Type B pancreatic cell (in vitro differentiated cells): ENCODE measurements around the gene CENPO. TPM values are rescaled to one million over a fixed set of nuclear protein-coding genes. Genes with fewer than 3 reads are reported as not detected.

Experiments used
- DNase-seq: peaks from one replicate; pipeline ENCODE4 v3.0.0; 2021; ENCODE audit warnings: mixed read lengths; ENCODE audit not compliant: unreplicated experiment; ENCODE audit errors: extremely low spot score
- H3K27ac Mint-ChIP-seq: 2 replicates; pipeline ENCODE4 v1.8.0; 2021; ENCODE audit warnings: mild to moderate bottlenecking, mixed read lengths
- H3K27me3 Mint-ChIP-seq: 2 replicates; pipeline ENCODE4 v1.8.0; 2021; ENCODE audit warnings: mixed read lengths
- H3K36me3 Mint-ChIP-seq: 2 replicates; pipeline ENCODE4 v1.8.0; 2021; ENCODE audit warnings: mixed read lengths
- H3K4me1 Mint-ChIP-seq: one replicate; pipeline ENCODE4 v1.8.0; 2021; ENCODE audit warnings: mixed read lengths; ENCODE audit not compliant: unreplicated experiment
- H3K4me3 Mint-ChIP-seq: 2 replicates; pipeline ENCODE4 v1.8.0; 2021; ENCODE audit warnings: mild to moderate bottlenecking, mixed read lengths
- H3K9me3 Mint-ChIP-seq: 2 replicates; pipeline ENCODE4 v1.8.0; 2021; ENCODE audit warnings: mixed read lengths
- total RNA-seq: library from RNA; stranded (reverse); gene quantifications from 2 replicates; pipeline ENCODE4 v1.2.1, GENCODE V29; 2021; ENCODE audit warnings: low replicate concordance
- TF ChIP-seq, protein P1 (sequence below): fragments of 200-600 bp; sonication (generic); conservative IDR thresholded peaks from 2 replicates; pipeline ENCODE4 v1.5.0; 2021; ENCODE audit warnings: antibody characterized with exemption, mild to moderate bottlenecking

Gene CENPO
- total RNA-seq, 1 donor from 2014 or later, result 39.7 TPM

DNA sequence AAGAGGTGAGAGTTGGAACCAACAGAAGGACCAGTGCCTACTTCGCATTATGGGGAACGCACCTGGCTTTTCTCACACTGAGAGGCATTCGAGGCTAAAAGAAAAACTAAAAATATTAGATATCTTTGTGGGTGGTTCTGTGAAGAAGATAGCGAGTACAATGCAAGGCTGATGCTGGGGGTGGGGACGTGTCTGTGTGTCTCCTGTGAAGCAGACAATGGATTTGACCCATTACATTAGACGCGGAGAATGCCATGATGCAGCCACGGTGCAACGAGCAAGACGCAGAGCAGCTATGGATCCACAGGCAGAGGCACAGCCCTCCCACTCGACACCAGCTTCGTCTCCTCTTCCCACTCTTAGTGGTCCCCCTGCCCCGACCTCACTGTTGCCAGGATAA, 65.8 kb downstream of the CENPO start:
- H3K27ac Mint-ChIP-seq, result no peak overlapping the region
- no peak overlapping the region for H3K4me3 Mint-ChIP-seq
- peaks cover 20% of the 10 kb centered on the region for H3K4me1 Mint-ChIP-seq
- no peaks in the 10 kb centered on the region for H3K9me3 Mint-ChIP-seq
- H3K27me3 Mint-ChIP-seq, result no peaks in the 10 kb centered on the region
- TF ChIP-seq, protein P1, sequence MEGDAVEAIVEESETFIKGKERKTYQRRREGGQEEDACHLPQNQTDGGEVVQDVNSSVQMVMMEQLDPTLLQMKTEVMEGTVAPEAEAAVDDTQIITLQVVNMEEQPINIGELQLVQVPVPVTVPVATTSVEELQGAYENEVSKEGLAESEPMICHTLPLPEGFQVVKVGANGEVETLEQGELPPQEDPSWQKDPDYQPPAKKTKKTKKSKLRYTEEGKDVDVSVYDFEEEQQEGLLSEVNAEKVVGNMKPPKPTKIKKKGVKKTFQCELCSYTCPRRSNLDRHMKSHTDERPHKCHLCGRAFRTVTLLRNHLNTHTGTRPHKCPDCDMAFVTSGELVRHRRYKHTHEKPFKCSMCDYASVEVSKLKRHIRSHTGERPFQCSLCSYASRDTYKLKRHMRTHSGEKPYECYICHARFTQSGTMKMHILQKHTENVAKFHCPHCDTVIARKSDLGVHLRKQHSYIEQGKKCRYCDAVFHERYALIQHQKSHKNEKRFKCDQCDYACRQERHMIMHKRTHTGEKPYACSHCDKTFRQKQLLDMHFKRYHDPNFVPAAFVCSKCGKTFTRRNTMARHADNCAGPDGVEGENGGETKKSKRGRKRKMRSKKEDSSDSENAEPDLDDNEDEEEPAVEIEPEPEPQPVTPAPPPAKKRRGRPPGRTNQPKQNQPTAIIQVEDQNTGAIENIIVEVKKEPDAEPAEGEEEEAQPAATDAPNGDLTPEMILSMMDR, result no peak
- DNase-seq, result no peak
- peaks cover 11% of the 10 kb centered on the region for H3K36me3 Mint-ChIP-seq

DNA sequence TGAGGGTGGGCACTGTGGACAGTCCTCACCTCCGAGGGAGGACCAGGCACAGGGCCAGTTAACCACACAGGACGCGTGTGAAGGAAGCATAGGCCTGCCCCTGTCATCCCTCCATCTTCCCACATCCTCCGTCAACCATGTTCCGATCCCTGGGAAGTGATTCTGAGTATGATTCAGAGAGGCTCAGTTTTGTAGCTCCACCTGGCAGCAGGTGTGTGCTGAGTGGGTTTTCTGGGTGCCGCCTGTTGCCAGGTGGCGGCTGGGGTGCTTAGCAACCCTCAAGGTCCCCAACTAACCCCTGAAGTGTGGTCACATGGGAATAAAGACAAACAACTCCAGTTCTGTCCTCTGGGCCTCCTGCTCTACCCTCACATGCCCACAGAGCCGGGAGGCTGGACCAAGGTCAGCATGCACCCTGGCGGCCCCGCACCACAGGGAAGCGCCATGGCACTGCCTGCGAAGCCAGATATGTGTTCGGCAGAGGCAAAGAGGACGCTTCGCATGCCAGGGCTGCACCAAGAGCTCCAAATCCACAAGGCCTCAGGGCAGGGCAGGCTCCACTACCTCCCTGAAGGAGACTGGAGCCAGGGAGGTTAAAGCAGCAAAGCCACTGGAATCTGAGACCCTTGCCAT, 66.9 kb downstream of the CENPO start:
- Mint-ChIP-seq H3K27me3 (no peaks in the 10 kb centered on the region), H3K4me3 (no peak overlapping the region), H3K9me3 (no peaks in the 10 kb centered on the region), H3K27ac (no peak overlapping the region), H3K4me1 (peaks cover 14% of the 10 kb centered on the region), H3K36me3 (peaks cover 11% of the 10 kb centered on the region)
- TF ChIP-seq, protein P1, result no peak
- DNase-seq, result no peak

DNA sequence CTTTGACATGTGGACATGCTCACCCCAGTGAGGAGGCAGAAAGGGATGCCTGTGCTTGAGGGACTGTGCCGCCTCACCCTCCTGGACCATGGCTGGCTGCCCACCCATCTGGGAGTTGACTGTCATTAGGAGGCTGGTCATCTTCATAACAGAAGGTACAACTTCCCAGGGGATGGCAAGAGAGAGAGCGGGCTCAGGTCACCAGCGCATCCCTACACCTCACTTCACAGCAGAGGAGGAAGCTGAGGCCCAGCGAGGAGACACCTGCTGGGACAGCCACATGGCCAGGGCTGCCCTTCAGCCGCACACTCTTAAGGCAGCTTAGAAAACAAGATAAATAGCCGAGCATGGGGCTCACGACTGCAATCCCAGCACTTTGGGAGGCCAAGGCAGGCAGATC, 67.4 kb downstream of the CENPO start:
- peaks cover 11% of the 10 kb centered on the region for H3K36me3 Mint-ChIP-seq
- no peaks in the 10 kb centered on the region for H3K9me3 Mint-ChIP-seq
- H3K27me3 Mint-ChIP-seq, result no peaks in the 10 kb centered on the region
- no peak overlapping the region for H3K4me3 Mint-ChIP-seq
- H3K4me1 Mint-ChIP-seq, result peaks cover 10% of the 10 kb centered on the region
- no peak for DNase-seq
- H3K27ac Mint-ChIP-seq, result no peak overlapping the region
- TF ChIP-seq, protein P1, result no peak

DNA sequence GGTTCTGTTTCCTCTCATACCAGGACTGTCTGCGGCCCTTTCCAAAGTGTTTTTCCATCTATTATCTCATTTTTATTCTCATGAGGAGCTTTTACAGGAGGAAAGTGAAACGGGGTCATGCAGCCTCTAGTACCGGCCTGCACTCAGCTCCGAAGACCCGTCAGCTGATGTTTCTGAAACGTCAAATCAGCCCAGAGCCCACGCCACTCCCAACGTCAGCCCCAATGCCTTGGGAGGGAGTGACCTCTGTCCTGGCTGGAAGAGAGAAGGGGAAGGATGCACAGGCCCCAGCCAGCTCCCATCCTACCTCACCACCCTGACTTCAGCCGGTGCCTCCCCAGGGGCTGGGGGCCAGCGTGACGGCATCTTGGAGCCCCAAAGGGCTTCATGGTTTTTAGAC, 68.3 kb downstream of the CENPO start:
- Mint-ChIP-seq H3K9me3 (no peaks in the 10 kb centered on the region), H3K4me3 (no peak overlapping the region), H3K27me3 (no peaks in the 10 kb centered on the region), H3K27ac (no peak overlapping the region), H3K4me1 (peaks cover 2% of the 10 kb centered on the region), H3K36me3 (peaks cover 7% of the 10 kb centered on the region)
- TF ChIP-seq, protein P1, result no peak
- no peak for DNase-seq

DNA sequence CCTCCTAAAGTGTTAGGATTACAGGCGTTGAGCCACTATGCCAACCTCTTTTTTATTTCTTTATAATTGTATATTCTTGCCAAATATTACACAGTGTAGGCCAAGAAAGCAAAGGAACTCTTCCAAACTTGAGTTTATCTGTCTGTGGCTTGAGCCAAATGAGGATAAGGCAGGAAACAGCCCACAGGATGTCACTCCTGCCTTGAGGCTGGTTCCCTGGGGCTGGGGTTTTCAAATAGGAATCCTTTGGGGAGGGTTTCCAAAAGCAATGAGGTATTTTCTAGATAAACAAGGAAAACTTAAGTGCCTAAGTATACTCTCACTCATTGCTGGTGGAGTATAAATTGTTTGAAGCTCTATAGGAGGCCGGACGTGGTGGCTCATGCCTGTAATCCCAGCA, 70.4 kb downstream of the CENPO start:
- H3K36me3 Mint-ChIP-seq, result peaks cover 8% of the 10 kb centered on the region
- TF ChIP-seq, protein P1, result no peak
- H3K9me3 Mint-ChIP-seq, result no peaks in the 10 kb centered on the region
- H3K27ac Mint-ChIP-seq, result no peak overlapping the region
- no peak for DNase-seq
- no peak overlapping the region for H3K4me3 Mint-ChIP-seq
- H3K27me3 Mint-ChIP-seq, result no peaks in the 10 kb centered on the region
- no peaks in the 10 kb centered on the region for H3K4me1 Mint-ChIP-seq

DNA sequence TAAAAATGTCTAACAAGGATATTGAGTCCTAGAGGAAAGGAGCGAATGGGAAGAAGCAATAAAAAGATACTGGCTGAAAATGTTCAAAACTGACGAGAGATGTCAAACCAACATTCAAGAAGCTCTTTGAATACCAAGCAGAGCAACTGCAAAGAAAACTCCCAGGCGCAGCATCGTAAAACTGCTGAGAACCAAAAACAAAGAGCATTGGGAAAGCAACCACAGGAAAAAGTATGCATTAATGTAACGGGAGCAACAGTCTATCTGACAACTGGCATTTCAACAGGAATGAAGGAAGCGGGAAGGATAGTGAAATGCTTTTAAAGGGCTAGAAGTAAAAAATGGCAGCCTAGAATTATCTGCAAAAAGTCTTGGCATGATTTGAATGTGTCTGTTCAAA, 73.7 kb downstream of the CENPO start:
- DNase-seq, result no peak
- Mint-ChIP-seq H3K27me3 (no peaks in the 10 kb centered on the region), H3K27ac (no peak overlapping the region), H3K4me3 (no peak overlapping the region), H3K4me1 (peaks cover 5% of the 10 kb centered on the region), H3K36me3 (peaks cover 11% of the 10 kb centered on the region), H3K9me3 (no peaks in the 10 kb centered on the region)
- TF ChIP-seq, protein P1, result no peak
